Measurements from ENCODE around the gene PKD2L1.

GRCh38 chr10:100342627-100342972 lies 12.6 kb upstream of the PKD2L1 start:
- TF ChIP-seq EZH2 (IDR thresholded peaks at IDR 0.05; ENCODE audit: borderline replicate concordance, low read depth, low read length, severe bottlenecking) (no peak), CTCF (IDR thresholded peaks at IDR 0.05; ENCODE audit: borderline replicate concordance, extremely low read depth, low read length, poor library complexity, severe bottlenecking) (no peak)
